Right cardiac atrium (tissue), 5 donors: ENCODE data around the gene TEPSIN. TPM values are rescaled to one million over a fixed set of nuclear protein-coding genes. Genes with fewer than 3 reads are reported as not detected.
A peak's percentile ranks its signal among the peaks of the same experiment; 100 is the strongest.

ENCODE experiments used
- ATAC-seq, 2 donors: fragments of 200-7000 bp; cut with Tn5 transposase; one replicate each; pipeline versions ENCODE4 v1.8.0 to v1.9.1; 2020; ENCODE audit warnings: moderate library complexity in 2 of 2, mild to moderate bottlenecking in 1 of 2
- DNase-seq, 3 donors: peaks; one replicate each; pipeline ENCODE4 v3.0.0-alpha.2; 2020
- H3K27ac ChIP-seq: one replicate; pipeline ENCODE4 v1.5.1; 2013; ENCODE audit warnings: mild to moderate bottlenecking, low read length, control low read depth, moderate library complexity
- H3K27me3 ChIP-seq: one replicate; pipeline ENCODE4 v1.6.1; 2013; ENCODE audit not compliant: control insufficient read depth, insufficient read depth
- H3K4me1 ChIP-seq: one replicate; pipeline ENCODE4 v1.6.1; 2013; ENCODE audit warnings: low read length; ENCODE audit not compliant: control insufficient read depth, insufficient read depth
- H3K4me3 ChIP-seq: one replicate; pipeline ENCODE4 v1.5.1; 2013; ENCODE audit warnings: low read length, control low read depth
- H3K9me3 ChIP-seq: one replicate; pipeline ENCODE4 v1.6.1; 2013; ENCODE audit warnings: low read length; ENCODE audit not compliant: control insufficient read depth
- WGBS: extraction: QIAGEN DNeasy Blood & Tissue Kit; methylation state at CpG from one replicate; pipeline ENCODE4 v1.1.7; 2013; 5-methylcytosine and 5-hydroxymethylcytosine counted together
- intact Hi-C, 4 donors: fragments of 100-400 bp; cut with DNase I; formaldehyde crosslinking; loops; one replicate each; pipeline versions ENCODE4 v1.11.0 to v1.14.0; 2022 to 2023
- polyA plus RNA-seq: library from polyadenylated mRNA; stranded (reverse); fragments of 200-250 nt; gene quantifications from one replicate; pipeline ENCODE4 v1.2.3, GENCODE V29; 2013
- total RNA-seq, 4 donors: library from RNA; stranded (reverse); fragmentation: NEBNext Ultra II Directional; extraction: Animal tissue kit (Norgen Biotek cat#: 25700); gene quantifications; one replicate each; pipeline ENCODE4 v1.2.1, GENCODE V29; 2021
- donor health status: healthy with polysubstance abuse.
- donor health status: DM: no; HTN: yes; CAD: no.
- donor health status: DM: no; HTN: no; CAD: no.
- donor health status: DM: no; HTN: yes; CAD: no; lungs with severe emphysema.
- donor health status: DM: yes; HTN: yes; CAD: no.

The TEPSIN gene
- total and polyA plus RNA-seq, 5 donors = 12.5 to 17.7 (median 13.2) TPM

DNA sequence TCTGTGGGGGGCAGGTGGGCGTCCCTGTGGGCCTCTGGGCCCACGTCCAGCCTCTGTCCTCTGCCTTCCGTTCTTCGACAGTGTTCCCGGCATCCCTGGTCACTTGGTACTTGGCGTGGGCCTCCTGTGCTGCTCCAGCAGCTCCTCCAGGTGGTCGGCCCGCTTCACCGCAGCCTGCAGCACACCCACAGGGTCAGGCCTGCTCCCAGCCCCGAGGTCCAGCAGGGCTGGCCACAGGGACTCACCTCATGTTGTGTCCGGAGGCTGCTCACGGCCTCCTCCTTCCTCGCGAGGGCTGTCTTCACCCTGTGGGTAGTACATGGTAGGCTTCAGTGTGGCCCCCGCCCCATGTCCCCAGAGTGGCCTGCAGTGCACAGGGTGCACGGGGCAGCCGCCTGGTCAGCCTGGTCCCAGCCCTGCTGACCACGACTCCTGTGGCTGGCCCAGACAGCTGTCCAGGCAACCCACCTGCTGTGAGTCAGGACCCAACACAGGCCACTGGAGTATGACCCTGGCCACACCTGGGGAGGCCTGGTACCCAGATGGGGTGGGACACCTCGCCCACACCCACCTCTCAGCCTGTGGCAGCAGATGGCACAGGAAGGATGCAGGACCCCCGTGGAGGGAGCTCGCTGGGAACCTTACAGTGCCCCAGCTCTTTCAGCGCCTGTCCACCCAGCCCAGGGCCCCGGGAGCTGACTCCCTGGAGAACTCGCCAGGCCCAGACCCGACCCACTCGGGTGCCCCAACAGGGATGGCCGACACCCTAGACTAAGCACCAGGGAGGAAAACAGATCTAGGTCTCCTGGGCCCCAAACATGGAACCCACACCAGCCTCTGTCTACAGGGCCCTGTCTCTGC lies 49.0 kb downstream of the TEPSIN start:
- WGBS = 81% methylated on average over 27 of the region's 27 CpGs
- no peaks in the 10 kb centered on the region for H3K9me3 ChIP-seq
- ATAC-seq (no peak), DNase-seq (peak in 2 of 3 donors; percentile 43 to 56)
- H3K4me1 ChIP-seq = no peaks in the 10 kb centered on the region
- intact Hi-C loops = loop anchor here in 1 of 4 donors (5.0 kb wide), 1 partner anchor 33 kb away; no protein-coding TSS in a partner anchor
- no peak overlapping the region for H3K4me3 ChIP-seq
- H3K27ac ChIP-seq = no peak overlapping the region
- H3K27me3 ChIP-seq = no peaks in the 10 kb centered on the region

GRCh38 chr17:81189016-81189415 lies 49.8 kb downstream of the TEPSIN start:
- Histone ChIP-seq H3K4me1 (no peaks in the 10 kb centered on the region), H3K27ac (no peak overlapping the region), H3K4me3 (no peak overlapping the region), H3K9me3 (no peaks in the 10 kb centered on the region), H3K27me3 (no peaks in the 10 kb centered on the region)
- intact Hi-C loops = no loop called here
- DNase-seq (peak in 2 of 3 donors; percentile 12 to 37), ATAC-seq (no peak)
- WGBS = 90% methylated on average over 7 of the region's 7 CpGs

- Histone ChIP-seq H3K4me3 (no peak overlapping the region), H3K27ac (no peak overlapping the region), H3K9me3 (no peaks in the 10 kb centered on the region), H3K4me1 (no peaks in the 10 kb centered on the region), H3K27me3 (no peaks in the 10 kb centered on the region)
- DNase-seq = peak in 2 of 3 donors; percentile 46
- ATAC-seq = no peak
- 94% methylated on average over 12 of the region's 12 CpGs for WGBS
- intact Hi-C loops = no loop called here
Measured at GRCh38 chr17:81188491-81188840, 50.4 kb downstream of the TEPSIN start.

DNA sequence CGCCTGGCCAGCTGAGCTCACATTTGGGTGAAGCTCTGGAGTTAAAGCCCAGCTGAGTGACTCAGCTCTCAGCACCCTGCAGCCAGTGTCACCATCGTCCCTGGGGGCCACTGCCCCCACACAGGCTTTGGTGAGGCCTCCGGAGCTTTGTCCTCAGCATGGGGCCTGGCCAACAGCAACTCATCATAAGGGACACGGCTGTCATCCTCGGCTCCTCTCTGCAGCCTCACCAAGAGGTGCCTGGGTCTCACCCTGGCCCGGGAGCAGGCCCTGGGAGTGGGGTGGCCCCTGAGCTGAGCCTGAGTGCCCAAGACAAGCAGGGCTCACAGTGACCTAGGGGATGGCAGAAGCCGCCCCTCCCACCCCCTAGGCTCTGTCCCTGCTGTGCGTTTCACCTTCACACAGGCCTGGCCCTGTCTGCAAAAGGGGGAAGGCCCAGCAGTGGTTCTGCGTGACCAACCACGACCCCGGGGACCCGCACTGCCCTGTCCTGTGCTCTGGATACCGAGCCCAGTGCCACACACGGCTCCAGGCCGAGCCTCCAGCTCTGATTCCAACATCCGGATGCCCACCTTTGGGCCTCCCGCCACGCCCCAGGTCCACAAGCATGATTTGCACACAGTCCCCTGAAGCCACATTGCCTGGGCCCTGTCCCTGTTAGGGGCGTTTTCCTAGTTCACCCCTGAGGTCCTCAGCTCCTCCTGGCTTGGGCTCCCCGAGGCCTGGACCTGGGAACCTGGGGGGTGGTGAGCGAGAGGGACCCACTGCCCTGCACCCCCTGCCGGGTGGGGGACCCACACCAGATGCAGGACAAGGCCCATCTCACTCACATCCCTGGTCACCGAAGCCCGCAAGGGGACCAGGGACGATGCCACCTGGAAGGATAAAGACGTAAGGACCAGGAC lies 51.0 kb downstream of the TEPSIN start:
- no peak overlapping the region for H3K4me3 ChIP-seq
- 89% methylated on average over 26 of the region's 26 CpGs for WGBS
- no peak overlapping the region for H3K27ac ChIP-seq
- peak in 2 of 3 donors; percentile 39 to 47 for DNase-seq
- no peak for ATAC-seq
- no peaks in the 10 kb centered on the region for H3K27me3 ChIP-seq
- intact Hi-C loops = no loop called here
- no peaks in the 10 kb centered on the region for H3K9me3 ChIP-seq
- no peaks in the 10 kb centered on the region for H3K4me1 ChIP-seq

GRCh38 chr17:81187120-81187519 lies 51.7 kb downstream of the TEPSIN start:
- H3K4me1 ChIP-seq = no peaks in the 10 kb centered on the region
- no peak overlapping the region for H3K27ac ChIP-seq
- H3K9me3 ChIP-seq = no peaks in the 10 kb centered on the region
- no peak overlapping the region for H3K4me3 ChIP-seq
- ATAC-seq (no peak), DNase-seq (peak in 1 of 3 donors; percentile 27)
- H3K27me3 ChIP-seq = no peaks in the 10 kb centered on the region
- intact Hi-C loops = no loop called here
- 93% methylated on average over 11 of the region's 11 CpGs for WGBS

DNA sequence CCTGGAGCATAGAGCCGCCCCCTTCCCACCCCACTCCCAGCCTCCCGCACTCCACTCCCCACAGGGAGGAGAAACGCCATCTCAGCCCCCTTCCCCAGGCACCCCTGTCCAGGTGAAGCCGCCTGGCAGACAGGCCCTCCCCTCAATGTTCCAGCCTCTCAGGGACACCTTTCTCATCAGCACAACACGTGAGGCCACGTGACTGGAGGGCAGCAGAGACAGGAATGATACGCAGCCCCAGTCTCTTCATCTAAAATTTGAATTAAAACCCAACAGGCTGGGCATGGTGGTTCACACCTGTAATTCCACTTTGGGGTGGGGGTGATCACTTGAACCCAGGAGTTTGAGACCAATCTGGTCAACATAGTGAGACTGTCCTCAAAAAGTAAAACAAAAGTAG lies 52.7 kb downstream of the TEPSIN start:
- no peaks in the 10 kb centered on the region for H3K9me3 ChIP-seq
- intact Hi-C loops = no loop called here
- ATAC-seq (no peak), DNase-seq (peak in 2 of 3 donors; percentile 10 to 25)
- H3K27me3 ChIP-seq = no peaks in the 10 kb centered on the region
- no peak overlapping the region for H3K4me3 ChIP-seq
- H3K4me1 ChIP-seq = no peaks in the 10 kb centered on the region
- no peak overlapping the region for H3K27ac ChIP-seq
- WGBS = 79% methylated on average over 7 of the region's 7 CpGs

- no peak for ATAC-seq
- H3K27ac ChIP-seq = no peak overlapping the region
Measured at GRCh38 chr17:81184555-81184954, 54.3 kb downstream of the TEPSIN start.

DNA sequence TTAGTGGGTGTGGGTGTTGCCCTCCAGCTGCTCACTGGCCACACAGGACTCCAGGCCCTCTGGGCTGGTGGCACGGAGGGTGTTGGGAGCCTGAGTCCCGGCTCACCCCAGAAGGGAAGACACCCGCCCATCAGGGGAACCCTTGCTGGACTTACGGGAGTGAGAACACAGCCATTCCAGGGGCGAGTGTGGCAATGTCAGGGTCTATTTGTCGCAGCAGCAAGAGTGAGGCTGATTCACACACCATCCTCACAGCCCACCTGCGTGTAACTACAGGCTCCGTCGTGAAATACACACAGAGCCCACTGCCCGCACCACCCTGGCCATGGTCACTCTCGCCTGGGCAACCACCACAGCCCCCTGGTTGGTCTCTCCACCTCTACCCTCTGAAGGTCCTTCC lies 55.0 kb downstream of the TEPSIN start:
- intact Hi-C loops = no loop called here
- Histone ChIP-seq H3K27me3 (no peaks in the 10 kb centered on the region), H3K9me3 (no peaks in the 10 kb centered on the region), H3K27ac (no peak overlapping the region), H3K4me1 (no peaks in the 10 kb centered on the region), H3K4me3 (no peak overlapping the region)
- ATAC-seq (no peak), DNase-seq (peak in 1 of 3 donors; percentile 19)
- WGBS = 92% methylated on average over 11 of the region's 11 CpGs

More at GRCh38 chr17:81184555-81184954, 54.3 kb downstream of the TEPSIN start:
- Histone ChIP-seq H3K27me3 (no peaks in the 10 kb centered on the region), H3K4me1 (no peaks in the 10 kb centered on the region), H3K4me3 (no peak overlapping the region), H3K9me3 (no peaks in the 10 kb centered on the region)
- intact Hi-C loops = no loop called here
- DNase-seq = peak in 1 of 3 donors; percentile 45
- 28% methylated on average over 15 of the region's 15 CpGs for WGBS

DNA sequence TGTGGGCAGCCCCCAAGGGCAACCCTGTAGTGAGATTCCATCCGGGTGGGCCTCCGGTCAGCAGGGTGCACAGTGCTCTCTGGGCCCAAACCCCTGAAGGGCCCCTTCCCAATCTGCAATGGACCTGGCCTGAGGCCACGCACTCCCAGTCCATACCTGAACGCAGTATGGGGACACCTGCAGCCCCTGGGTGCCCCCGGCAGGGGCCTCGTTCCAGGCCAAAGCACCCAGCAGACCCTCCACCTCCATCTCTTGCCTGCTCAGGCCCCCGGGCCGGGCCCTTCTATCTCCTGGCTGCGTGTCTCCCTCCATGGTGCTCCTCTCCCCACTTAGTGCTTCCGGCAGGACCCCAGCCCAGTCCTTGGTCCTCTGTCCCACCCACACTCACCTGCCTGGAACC lies 55.5 kb downstream of the TEPSIN start:
- WGBS = 87% methylated on average over 10 of the region's 10 CpGs
- no peak overlapping the region for H3K4me3 ChIP-seq
- H3K9me3 ChIP-seq = no peaks in the 10 kb centered on the region
- H3K27me3 ChIP-seq = no peaks in the 10 kb centered on the region
- DNase-seq (peak in 1 of 3 donors; percentile 20), ATAC-seq (no peak)
- no peaks in the 10 kb centered on the region for H3K4me1 ChIP-seq
- intact Hi-C loops = no loop called here
- H3K27ac ChIP-seq = no peak overlapping the region

DNA sequence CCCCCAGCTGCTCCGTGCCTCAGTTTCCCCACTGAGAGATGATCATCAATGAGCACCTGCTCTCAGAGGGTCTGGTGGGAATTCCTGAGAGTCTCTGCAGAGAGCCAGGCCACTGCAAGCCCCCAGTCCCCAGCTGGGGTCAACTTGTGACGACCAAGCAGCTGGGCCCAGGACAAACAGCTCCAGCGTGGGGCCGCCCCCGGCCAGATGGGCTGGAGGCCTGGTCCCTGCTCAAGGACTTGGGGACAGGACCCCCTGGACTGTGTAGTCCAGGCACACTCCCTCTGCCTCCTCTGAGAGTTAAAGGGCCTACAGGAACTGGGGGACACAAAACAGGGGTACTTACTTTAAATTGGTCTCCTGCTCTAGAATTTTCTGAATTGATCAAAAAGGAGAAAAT lies 56.3 kb downstream of the TEPSIN start:
- no peaks in the 10 kb centered on the region for H3K27me3 ChIP-seq
- H3K4me3 ChIP-seq = no peak overlapping the region
- H3K4me1 ChIP-seq = no peaks in the 10 kb centered on the region
- H3K27ac ChIP-seq = no peak overlapping the region
- ATAC-seq = no peak
- intact Hi-C loops = no loop called here
- no peaks in the 10 kb centered on the region for H3K9me3 ChIP-seq
- DNase-seq = peak in 1 of 3 donors; percentile 17
- WGBS = 81% methylated on average over 5 of the region's 5 CpGs

GRCh38 chr17:81181811-81182185 lies 57.1 kb downstream of the TEPSIN start:
- no peak overlapping the region for H3K4me3 ChIP-seq
- WGBS = 92% methylated on average over 19 of the region's 19 CpGs
- no peak for ATAC-seq
- intact Hi-C loops = no loop called here
- no peaks in the 10 kb centered on the region for H3K27me3 ChIP-seq
- no peak overlapping the region for H3K27ac ChIP-seq
- H3K9me3 ChIP-seq = no peaks in the 10 kb centered on the region
- peak in 1 of 3 donors; percentile 34 for DNase-seq
- H3K4me1 ChIP-seq = no peaks in the 10 kb centered on the region
